Embryonic facial prominence (tissue), 1 donor: Measurements from ENCODE around the gene SLFN12L.
"Not testable (repeated sequence)": the region's sequence is repeated elsewhere in the genome, so short reads cannot be mapped to it uniquely, and the experiment has no call there.

ENCODE experiments used
- DNase-seq: peaks from one replicate; pipeline ENCODE4 v3.0.0-alpha.2; 2016; ENCODE audit errors: extremely low spot score

Gene SLFN12L

DNA sequence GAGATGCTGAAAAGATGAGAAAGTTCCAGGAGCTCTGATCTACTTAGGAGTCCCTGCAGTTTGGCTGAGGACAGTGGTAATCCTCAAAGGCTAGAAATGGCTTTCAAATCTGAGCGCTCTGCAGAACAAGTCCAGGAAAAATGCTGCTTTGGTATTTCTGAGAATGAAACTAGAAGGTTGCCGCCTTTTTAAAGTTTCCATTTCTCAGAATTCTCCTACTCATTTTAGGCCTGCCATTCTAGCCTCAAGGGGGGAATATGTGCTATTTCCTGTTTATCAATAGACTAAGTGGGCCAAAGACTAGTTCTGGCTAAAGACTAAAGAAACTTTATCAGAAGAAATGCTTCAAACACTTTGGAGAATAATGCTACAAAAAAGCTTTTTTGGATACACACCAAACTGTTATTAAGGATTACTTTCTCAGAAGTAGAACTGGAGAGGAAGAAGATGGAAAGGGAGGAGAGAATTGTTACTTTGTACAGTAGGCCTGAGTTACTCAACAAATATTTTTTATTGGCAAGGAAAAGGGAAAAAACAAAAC lies at the start of gene SLFN12L:
TSS of gene SLFN12L (minus strand) at position 78 of the 541 bp plus-strand sequence. CDS start 15,314 bp downstream, outside the sequence.
- no peak for DNase-seq

DNA sequence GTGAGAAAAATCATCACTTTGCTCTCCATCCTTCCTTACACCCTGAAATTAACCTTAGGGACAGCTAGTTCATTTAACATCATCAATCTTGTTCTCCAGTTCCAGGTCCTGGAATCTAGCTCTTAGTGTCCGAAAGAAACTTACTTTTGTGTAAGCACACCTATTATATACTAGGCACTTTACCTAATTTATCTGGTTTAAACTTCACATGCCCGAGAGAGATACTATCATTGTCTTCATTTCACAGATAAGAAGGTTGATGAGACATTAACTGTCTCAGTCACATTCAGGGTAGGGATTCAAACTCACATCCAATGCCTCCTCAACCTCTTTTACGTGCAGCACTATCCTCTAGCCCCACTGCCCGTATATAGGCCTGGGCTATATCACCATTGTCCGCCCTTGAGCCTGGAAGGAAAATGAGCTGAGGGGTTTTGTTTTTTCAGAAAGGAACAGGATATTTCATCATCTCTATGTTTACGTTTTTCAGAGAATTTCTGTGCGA lies 49.1 kb upstream of the SLFN12L start:
- no peak for DNase-seq

DNA sequence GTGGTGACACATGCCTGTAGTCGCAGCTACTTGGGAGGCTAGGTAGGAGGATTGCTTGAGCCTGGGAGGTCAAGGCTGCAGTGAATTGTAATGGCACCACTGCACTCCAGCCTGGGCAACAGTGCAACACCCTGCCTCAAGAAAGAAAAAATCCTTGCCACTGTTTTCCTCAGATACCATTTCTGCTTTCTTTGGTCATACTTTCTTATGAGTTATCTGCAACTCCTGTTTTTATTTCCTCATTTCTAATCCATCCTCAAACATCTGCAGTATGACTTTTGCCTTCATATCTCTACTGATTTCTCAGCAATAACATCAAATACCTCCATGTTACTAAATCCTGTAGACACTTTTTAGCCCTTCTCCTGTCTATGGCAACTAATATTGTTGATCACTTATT lies 46.6 kb upstream of the SLFN12L start:
- no peak for DNase-seq

DNA sequence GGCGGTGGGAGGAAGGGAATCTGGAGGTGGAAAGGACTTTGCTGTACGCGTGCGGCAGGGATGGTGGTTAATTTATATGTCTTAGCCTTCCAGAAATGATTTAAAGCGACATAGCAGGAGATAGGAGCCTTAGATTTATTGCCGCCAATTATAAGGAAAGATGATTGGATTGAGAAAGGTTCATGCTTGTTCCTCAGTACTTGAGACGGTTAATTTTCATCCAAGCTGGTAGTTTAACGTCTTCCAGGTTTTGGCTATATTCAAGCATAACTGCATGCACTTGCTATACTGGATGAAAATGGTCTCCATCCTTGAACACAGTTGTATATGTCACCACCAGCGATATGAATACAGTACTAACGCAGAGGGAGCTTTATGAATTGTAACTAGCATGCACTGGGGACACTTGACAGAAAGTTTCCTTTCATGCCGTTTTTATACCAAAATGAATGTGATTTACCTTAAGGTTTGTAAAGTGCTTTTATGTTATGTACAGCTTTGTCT lies 41.5 kb upstream of the SLFN12L start:
- DNase-seq = no peak

DNA sequence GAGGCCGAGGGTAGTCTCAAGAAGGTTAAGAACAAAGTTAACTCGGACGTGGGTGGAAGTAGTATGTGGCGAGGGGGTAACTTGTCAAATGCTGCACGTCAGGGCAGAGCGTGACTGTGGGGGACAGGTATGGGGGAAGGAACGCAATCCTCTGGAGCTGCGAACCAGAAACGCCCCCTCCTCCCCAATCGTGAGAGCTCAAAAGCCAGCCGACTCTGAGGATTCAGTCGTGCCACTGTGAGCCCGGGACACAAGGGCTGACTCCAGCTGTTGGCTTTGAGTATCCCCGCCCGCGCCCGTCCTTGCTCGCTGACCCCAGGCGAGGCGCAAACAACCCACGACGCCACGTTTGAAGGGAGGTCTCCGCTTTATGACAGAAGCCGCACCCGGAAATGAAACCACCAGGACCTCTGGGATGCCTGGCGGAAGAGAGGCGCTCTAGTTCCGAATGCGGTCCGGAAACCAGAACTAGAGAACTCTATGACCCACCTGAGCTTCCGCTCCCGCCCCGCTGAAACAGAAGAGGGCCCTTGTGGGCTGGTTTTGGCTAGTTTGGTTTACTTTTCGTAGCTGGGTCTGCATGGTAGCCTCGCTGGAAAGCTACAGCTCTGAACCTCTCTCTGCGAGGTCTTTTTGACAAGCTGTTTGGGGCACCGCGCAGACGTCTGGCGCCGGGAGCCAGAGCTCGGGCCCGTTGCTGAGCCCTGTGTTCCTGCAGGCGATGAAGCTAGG lies 40.9 kb upstream of the SLFN12L start, which contains the start of gene PEX12:
TSS of gene PEX12 (minus strand) at position 375 of the 732 bp plus-strand sequence. CDS start 550 bp downstream, outside the sequence.
- DNase-seq = peak; percentile 80

DNA sequence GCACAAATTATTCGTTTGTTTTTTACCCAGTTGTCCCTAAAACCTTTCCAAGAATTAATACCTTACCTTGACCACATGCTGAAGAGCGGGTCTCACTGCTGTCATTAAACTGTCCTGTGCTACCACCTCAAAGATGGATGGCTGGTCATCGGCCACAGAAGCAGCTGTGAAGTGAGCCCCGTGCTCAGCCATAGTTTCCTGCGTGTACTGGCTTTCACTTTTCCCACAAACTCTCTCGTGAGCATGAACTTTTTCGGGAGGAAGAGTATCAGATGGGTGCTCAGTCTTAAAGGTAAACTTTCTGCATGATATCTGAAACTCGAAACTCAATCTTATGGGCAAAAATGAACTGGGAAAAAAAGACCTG lies 40.3 kb upstream of the SLFN12L start:
- no peak for DNase-seq

DNA sequence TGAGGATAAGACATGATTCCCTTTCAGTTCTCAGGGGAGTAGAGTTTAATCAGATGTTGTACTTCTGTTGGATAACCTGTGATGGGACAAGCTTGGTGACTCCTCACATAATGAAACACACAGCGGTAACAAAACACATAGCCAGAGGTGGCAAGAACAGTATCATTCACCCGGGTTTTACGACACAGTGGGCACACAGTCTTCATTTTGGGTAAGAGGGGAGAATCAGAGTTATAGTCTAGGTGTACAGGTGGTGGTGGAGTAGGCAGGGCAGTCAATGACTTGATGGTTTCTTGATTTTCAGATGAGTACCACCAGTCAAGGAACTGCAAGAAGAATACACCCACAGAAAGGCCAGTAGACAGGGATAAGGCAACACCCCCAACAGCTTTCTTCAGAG lies 38.3 kb upstream of the SLFN12L start:
- DNase-seq = no peak

DNA sequence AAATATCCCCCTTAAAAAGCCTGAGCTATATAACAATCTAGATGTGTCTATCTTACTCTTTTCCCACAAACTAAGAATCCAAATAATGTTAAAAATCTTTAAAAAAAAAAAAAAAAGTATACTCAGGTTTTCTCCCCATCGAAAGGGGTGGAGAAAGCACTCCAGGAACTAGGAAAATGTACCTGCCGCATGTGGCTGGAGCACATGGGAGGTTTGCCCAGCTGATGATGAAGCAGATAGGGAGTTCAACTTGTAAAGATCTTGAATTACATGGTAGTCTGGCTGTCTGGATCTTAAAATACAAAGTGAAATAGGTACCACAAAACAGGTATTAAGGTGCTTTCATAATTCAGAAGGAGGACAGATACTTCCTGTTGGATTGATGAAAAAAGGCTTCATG lies 31.9 kb upstream of the SLFN12L start:
- no peak for DNase-seq

DNA sequence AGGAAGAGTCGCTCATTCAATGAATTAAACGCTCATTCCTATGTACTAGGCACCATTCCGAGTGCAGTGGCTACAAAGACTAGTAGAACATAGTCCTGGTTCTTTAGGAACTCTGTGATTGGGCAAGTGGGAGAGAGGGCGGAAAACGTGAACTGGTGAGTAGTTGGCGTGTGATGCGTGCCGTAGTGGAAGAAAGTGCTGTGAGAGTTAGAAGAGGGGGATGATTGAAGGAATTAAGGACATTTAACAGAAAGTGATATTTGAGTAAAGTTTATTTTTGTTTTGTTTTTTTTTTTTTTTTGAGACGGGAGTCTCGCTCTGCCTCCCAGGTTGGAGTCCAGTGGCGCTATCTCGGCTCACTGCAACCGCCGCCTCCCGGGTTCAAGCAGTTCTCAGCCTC lies 31.1 kb upstream of the SLFN12L start:
- no peak for DNase-seq

DNA sequence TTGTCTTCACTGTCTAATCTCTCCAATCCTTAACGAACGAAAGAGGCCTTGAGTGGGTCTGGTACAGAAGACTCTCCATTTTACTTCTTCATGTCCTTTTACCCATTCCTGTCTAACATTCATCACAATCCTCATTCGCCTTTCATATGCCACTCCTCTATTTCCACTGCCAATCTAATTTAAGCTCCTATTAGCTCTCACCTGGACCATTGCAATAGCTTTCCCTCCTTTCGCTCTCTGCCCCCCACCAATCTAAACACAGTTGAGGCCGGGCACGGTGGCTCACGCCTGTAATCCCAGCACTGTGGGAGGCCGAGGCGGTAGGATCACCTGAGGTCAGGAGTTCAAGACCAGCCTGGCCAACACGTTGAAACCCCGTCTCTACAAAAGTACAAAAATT lies 29.5 kb upstream of the SLFN12L start:
- DNase-seq = no peak

DNA sequence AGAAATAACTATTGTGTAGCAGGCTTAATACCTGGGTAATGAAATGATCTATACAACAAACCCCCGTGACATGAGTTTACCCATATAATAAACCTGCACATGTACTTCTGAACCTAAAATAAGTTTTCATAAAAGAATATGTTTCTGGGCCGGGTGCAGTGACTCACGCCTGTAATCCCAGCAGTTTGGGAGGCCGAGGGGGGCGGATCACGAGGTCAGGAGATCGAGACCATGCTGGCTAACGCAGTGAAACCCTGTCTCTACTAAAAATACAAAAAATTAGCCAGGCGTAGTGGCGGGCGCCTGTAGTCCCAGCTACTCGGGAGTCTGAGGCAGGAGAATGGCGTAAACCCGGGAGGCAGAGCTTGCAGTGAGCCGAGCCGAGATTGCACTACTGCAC lies 25.7 kb upstream of the SLFN12L start:
- not testable (repeated sequence) for DNase-seq

DNA sequence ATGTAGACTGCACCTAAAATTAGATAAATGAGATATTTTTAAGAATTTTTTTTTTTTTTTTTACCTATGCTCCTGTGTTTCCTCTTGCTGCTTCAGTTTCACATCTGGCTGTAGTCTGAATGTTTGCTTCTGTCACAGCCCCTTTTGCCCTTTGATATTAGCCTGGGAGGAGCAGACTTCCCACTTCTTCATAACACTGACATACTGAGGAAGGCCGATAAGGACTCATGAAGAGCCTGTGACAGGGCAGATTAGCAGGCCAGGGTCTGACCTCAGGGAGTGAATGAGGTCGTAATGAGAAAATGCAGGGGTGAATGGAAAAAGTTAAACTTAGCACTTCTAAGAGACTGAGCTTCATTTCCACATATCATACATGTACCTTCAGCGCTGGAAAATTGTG lies 23.2 kb upstream of the SLFN12L start, which contains the start of gene SLFN14:
TSS of gene SLFN14 (minus strand) at position 117 of the 400 bp plus-strand sequence. CDS start 2,757 bp downstream, outside the sequence.
- DNase-seq = no peak

DNA sequence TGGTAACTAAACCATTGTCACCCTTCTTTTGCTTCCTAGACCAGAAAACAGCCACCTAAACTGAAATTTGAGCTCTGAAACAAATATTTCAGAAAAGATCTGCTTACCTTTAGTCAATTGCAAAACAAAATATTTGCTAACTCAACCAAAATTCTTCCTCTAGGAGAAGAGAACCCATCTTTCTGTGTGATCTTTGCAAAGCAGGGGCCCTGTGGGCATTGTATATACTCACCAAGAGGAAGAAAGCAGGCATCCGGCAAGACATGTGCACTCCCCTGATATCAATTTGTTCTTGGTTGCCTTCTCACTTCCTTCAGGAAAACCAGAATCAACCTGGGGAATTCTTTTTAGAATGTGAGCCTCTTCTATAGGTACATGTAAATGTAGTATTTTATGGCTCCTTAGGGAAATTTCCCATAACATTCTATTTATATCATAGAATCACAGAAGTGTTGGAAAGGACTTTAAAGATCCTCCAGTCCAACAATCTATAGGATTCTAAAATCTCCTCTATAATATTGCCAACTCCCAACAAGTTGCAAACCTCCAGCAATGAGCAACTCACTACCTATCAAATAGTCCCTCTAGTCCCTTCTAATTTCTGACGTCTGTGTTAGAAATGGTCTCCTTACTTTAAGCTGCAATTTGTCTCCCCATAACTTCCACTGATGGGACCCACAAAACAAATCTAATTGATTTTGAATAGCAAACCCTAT lies 22.2 kb upstream of the SLFN12L start:
- DNase-seq = no peak

DNA sequence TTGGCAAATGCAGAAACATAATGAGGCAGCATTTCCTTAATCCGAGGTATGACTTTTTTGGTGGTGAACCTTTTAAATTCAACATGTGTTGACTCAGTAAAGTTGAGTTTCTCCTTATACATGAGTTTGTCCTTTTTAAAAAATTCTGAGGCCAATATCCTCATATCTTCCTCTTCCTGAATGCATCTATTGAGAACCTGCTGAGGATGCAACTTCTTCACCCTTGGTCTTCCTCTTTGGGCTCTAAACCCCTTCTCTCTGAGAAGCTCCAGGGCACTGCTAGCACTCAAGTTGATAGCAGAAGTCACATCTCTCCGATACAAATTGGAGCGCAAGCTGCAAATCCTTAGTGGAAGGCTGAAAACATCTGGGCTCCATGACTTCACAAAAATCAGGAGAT lies 19.9 kb upstream of the SLFN12L start:
- DNase-seq = no peak

DNA sequence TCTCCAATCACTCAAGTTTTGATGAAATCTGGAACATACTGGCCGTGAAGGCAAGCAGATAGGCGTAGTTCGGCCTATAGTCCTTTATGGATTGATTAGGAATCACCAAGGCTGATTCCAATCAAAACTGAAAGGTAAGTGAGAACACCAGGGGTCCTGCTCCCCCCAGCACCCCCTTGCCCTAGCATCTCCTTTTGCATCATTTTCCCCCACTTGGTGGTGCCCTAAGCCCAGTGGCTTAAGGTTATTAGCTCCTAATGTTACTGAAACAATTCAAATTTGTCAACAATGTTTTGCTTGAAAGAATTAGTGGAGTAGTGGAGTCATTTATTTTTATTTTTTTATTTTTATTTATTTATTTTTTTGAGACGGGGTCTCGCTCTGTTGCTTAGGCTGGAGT lies 18.2 kb upstream of the SLFN12L start:
- DNase-seq = no peak

DNA sequence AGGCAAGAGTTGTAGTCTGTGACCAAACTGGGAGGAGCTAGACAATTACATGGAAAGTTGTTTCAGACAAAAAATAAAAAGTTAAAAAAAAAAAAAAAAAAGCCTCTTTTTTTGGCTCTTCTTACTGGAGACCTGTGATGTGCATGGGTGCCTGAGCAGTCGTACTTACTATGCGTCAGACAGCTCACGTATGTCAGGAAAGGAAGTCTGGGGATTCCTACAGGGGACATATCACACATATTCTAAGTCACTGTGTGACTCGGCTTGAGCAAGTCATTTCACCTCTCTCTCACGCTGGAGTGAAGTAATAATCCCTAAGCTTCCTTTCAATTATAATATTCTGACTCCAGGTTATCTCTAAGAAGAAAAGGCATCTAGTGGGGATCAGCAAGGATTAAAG lies 17.2 kb upstream of the SLFN12L start:
- no peak for DNase-seq

DNA sequence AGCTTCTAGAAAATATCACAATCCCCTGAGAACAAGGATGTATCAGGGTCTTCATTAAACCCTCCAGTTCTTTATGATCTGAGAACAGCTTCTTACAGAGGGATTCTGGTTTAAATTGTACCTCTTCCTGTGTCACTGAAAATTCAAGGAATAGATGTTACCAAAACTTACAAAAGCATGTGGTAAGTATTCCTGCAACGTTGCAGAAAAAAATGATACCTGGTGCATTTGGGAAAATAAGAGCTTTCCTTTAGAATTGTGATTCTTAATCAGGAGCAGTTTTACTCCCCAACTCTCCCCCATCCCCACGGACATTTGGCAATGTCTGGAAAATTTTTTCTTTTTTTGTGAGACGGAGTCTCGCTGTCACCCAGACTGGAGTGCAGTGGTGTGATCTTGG lies 15.8 kb upstream of the SLFN12L start:
- DNase-seq = no peak

DNA sequence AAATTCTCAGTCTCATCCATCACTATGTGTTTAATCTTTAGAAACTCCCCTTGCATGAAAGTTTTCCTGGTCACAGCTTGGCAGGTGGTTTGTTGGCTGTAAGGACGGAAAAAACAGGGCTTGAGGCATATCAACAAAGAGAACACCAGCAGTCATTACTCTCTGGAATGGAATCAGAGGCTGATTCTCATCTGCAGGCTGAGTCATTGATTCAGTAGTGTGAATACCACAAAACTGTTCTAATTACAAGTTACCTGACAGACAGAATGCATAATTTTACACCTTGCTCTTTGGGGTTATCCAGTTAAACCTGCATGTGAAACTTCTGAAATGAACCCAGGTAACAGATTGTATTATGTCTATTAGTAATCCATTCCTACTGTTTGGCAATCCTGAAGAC lies 11.5 kb upstream of the SLFN12L start:
- DNase-seq = no peak

DNA sequence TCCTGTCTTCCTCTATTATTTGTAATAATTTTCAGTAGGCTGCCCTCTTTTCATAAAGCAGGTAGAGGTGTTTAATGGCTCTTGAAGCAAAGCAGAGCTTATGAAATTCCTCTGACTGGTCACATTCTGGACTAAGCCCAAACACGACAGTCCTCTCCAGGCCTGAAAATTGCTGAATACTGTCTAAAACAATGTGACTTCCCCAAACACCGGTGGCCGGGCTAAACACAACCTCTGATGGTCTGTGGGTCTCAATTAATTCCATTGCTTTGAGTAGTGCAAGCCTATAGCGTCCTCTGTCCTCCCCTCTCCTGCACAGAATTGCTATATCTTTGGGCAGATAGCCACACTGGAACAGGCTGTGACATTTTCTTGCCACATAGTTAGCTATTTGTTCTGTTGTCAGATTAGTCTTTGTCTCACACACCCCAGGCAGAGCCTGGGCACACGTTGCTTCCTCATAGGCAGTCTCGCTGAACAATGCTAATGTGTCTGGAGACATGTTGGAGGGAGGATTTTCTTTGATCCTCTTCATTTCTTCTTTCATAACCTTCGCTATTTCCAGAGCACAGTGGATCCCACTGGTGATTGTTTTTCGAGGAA lies 10.8 kb upstream of the SLFN12L start:
- no peak for DNase-seq

DNA sequence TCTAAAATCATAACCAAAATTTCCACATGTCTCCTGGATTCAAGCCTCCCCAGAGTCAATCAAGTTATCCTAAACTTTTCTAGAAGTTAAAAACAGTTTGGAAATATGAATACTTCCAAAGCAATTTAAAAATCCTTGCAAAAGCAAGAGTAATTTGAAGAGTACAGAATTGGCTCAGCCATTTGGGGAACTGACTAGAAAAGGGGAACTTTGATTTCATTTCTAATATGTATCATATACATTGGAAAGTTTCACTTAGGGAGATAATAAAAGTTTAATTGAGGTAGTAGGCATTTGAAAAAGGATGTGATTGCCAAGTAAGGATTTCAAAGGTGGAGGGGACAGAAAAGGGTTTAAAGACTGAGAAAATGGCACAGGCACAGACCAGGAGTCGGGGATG lies 9.0 kb upstream of the SLFN12L start:
- DNase-seq = no peak

DNA sequence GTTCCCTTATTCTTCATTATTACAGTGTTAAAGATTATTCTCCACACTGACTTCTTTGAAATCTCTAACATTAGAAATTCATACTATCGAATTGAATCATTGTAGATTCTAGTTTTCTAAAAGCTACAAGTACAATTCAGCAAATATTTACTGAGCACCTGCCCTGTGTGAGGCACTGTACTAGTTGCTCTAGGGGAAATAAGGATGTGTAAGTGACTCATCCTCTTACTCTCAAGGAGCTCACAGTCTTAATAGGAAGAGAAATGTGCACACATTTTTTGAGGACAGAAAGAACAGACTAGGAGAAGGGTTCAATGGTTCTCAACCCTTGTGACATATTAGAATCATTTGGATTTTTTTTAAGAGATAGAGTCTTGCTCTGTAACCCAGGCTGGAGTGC lies 7.7 kb upstream of the SLFN12L start:
- DNase-seq = no peak

DNA sequence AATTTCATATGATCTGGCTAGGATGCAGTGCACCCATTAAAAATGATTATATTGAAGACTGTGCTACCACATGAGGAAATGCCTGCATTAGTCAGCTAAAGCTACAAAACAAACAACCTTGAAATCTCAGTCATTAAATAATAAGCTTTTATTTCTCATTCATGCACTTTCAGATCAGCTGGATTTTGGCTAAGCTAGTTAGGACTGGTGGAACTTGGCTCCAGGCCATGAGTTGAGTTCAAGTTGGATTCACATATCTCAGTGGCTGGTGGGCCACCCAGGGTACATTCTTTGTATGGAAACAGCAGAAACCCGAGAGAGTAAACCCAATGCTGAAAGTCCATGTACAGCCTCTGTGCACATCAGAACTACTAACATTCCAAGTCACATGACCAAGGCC lies 6.4 kb upstream of the SLFN12L start:
- no peak for DNase-seq
